Caco-2 (cell line): ENCODE measurements around the gene SAAL1. TPM values are rescaled to one million over a fixed set of nuclear protein-coding genes. Genes with fewer than 3 reads are reported as not detected.

ENCODE experiments used
- BruUV-seq: library from RNA; stranded (reverse); fragments of 400-500 nt; replicated peaks from 2 replicates; lab custom pipeline; 2021; lab: Mats Ljungman, UMichigan
- CTCF ChIA-PET: fragments of 300-600 bp; sonication (Branson Sonifier 250); formaldehyde crosslinking; loops from one replicate; lab custom pipeline; 2022; ENCODE audit warnings: antibody characterized with exemption; lab: Charles Lee
- POLR2A ChIA-PET: fragments of 300-600 bp; sonication (Branson Sonifier 250); formaldehyde crosslinking; loops from one replicate; lab custom pipeline; 2022; ENCODE audit warnings: antibody characterized with exemption; lab: Charles Lee
- DNase-seq, 2 experiments: peaks; one replicate each; pipeline versions ENCODE4 v3.0.0 to v3.0.0-alpha.2; 2020 to 2022
- H3K27me3 ChIP-seq: replicated peaks from 2 replicates; pipeline ENCODE4 v1.6.0; 2011; ENCODE audit warnings: low read length; ENCODE audit not compliant: control insufficient read depth, insufficient read depth
- H3K36me3 ChIP-seq: 2 replicates; pipeline ENCODE4 v1.5.1; 2011; ENCODE audit warnings: low read length; ENCODE audit not compliant: control insufficient read depth, insufficient read depth
- H3K4me1 ChIP-seq: fragments of 250-450 bp; sonication (Bioruptor Pico); 2 replicates; pipeline ENCODE4 v1.5.1; 2020; ENCODE audit warnings: mild to moderate bottlenecking
- H3K4me3 ChIP-seq: 2 replicates; pipeline ENCODE4 v1.5.1; 2011; ENCODE audit warnings: low read depth, mild to moderate bottlenecking, control low read depth, low read length
- H3K9me3 ChIP-seq: fragments of 250-450 bp; sonication (Bioruptor Pico); 2 replicates; pipeline ENCODE4 v1.5.1; 2020; ENCODE audit warnings: mild to moderate bottlenecking, moderate library complexity
- H3K27ac Mint-ChIP-seq: one replicate; pipeline ENCODE4 v1.8.0; 2022; ENCODE audit warnings: mixed read lengths; ENCODE audit not compliant: unreplicated experiment
- H3K27me3 Mint-ChIP-seq: one replicate; pipeline ENCODE4 v1.8.0; 2022; ENCODE audit warnings: mixed read lengths; ENCODE audit not compliant: insufficient read depth, unreplicated experiment
- H3K36me3 Mint-ChIP-seq: one replicate; pipeline ENCODE4 v1.8.0; 2022; ENCODE audit warnings: mild to moderate bottlenecking, mixed read lengths; ENCODE audit not compliant: insufficient read depth, unreplicated experiment
- H3K4me1 Mint-ChIP-seq: one replicate; pipeline ENCODE4 v1.8.0; 2022; ENCODE audit warnings: low read depth, mixed read lengths; ENCODE audit not compliant: unreplicated experiment
- H3K4me3 Mint-ChIP-seq: one replicate; pipeline ENCODE4 v1.8.0; 2022; ENCODE audit warnings: mild to moderate bottlenecking, moderate library complexity, mixed read lengths; ENCODE audit not compliant: unreplicated experiment
- H3K9me3 Mint-ChIP-seq: one replicate; pipeline ENCODE4 v1.8.0; 2022; ENCODE audit warnings: mixed read lengths; ENCODE audit not compliant: unreplicated experiment
- intact Hi-C: fragments of 100-400 bp; cut with micrococcal nuclease; formaldehyde crosslinking; loops from one replicate; pipeline ENCODE4 v1.10.0; 2022; ENCODE audit not compliant: unreplicated experiment
- total RNA-seq: library from RNA; stranded (reverse); gene quantifications from 2 replicates; pipeline ENCODE4 v1.2.3, GENCODE V29; 2022
- TF ChIP-seq, protein P1 (sequence below), 2 experiments: fragments of 200-600 bp in 1 of 2; IDR thresholded peaks; 1 replicate in 1 of 2; 2 replicates in 1 of 2; pipeline versions ENCODE4 v1.5.1 to v1.8.0; 2011 to 2022; ENCODE audit warnings: antibody characterized with exemption in 1 of 2, control low read depth in 1 of 2, inconsistent platforms in 1 of 2, low read depth in 1 of 2, low read length in 1 of 2, mild to moderate bottlenecking in 1 of 2, moderate library complexity in 1 of 2; ENCODE audit not compliant: insufficient read depth in 1 of 2, severe bottlenecking in 1 of 2, unreplicated experiment in 1 of 2

Gene SAAL1
- total RNA-seq, 1 experiment from 2014 or later, result 43.1 TPM

DNA sequence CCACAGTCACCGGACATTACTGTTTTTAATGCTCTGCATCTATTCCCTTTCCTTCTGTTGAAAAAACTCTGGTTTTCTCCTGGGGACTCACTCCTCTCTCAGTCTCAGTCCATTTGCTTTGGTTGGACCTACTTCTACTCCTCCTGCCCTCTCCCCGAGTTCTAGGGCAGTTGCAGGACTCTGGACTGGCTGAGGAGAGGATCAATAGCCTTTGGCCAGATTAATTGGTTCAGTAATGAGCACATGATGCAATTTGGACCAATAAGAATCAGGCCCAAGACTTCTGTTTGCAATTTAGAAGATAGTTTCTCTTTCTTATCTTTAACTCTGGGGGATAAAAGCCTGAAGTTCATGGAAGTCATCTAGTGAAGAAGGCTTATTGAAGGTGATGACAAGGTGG is 44.5 kb downstream of the SAAL1 start:
- intact Hi-C loops, result no loop called here
- no peak overlapping the region for H3K4me3 Mint-ChIP-seq
- Histone ChIP-seq H3K4me1 (peaks cover 6% of the 10 kb centered on the region; the same call in 1 of the 2 replicates), H3K4me3 (no peak overlapping the region), H3K36me3 (no peaks in the 10 kb centered on the region), H3K27me3 (no peaks in the 10 kb centered on the region), H3K9me3 (no peaks in the 10 kb centered on the region)
- H3K4me1 Mint-ChIP-seq, result no peaks in the 10 kb centered on the region
- TF ChIP-seq, protein P1, sequence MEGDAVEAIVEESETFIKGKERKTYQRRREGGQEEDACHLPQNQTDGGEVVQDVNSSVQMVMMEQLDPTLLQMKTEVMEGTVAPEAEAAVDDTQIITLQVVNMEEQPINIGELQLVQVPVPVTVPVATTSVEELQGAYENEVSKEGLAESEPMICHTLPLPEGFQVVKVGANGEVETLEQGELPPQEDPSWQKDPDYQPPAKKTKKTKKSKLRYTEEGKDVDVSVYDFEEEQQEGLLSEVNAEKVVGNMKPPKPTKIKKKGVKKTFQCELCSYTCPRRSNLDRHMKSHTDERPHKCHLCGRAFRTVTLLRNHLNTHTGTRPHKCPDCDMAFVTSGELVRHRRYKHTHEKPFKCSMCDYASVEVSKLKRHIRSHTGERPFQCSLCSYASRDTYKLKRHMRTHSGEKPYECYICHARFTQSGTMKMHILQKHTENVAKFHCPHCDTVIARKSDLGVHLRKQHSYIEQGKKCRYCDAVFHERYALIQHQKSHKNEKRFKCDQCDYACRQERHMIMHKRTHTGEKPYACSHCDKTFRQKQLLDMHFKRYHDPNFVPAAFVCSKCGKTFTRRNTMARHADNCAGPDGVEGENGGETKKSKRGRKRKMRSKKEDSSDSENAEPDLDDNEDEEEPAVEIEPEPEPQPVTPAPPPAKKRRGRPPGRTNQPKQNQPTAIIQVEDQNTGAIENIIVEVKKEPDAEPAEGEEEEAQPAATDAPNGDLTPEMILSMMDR (IDR thresholded peaks at IDR 0.05; ENCODE audit: insufficient read depth in 1 of 2, low read depth in 1 of 2, low read length in 1 of 2, severe bottlenecking in 1 of 2, unreplicated experiment in 1 of 2), result no peak
- no peaks in the 10 kb centered on the region for H3K27me3 Mint-ChIP-seq
- CTCF ChIA-PET, result no interaction called here
- POLR2A ChIA-PET, result no interaction called here
- no peaks in the 10 kb centered on the region for H3K36me3 Mint-ChIP-seq
- H3K27ac Mint-ChIP-seq, result no peak overlapping the region
- no peak for DNase-seq
- BruUV-seq, result no TSS peak
- no peaks in the 10 kb centered on the region for H3K9me3 Mint-ChIP-seq

DNA sequence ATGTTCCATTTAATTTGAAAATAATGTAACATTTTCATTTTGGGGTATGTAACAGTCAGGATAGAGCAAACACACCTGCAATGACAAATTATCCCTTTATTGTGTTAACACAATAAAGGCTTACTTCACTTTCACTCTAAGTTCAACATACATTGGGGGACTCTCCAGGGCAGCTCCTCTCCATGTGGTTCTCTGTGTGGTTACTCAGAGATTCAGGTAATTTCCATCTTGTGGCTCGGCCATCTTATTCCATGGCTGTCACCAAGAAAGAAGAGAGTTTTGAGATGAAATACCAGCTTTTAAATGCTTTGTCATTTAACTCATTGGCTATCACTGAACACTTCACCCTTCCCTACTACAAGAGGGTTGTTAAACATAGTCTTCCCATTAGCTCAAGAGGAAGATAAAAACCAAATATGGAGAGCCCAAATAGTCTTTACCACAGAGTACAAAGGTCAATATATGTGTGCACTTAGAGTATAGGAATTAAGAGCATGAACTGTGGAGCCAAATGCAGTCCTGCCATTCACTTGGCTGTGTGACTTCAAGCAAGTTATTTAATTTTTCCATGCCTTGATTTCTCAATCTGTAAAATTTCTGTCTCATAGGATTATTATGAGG is 49.2 kb downstream of the SAAL1 start:
- H3K27ac Mint-ChIP-seq, result no peak overlapping the region
- POLR2A ChIA-PET, result no interaction called here
- H3K4me1 Mint-ChIP-seq, result peaks cover 7% of the 10 kb centered on the region

DNA sequence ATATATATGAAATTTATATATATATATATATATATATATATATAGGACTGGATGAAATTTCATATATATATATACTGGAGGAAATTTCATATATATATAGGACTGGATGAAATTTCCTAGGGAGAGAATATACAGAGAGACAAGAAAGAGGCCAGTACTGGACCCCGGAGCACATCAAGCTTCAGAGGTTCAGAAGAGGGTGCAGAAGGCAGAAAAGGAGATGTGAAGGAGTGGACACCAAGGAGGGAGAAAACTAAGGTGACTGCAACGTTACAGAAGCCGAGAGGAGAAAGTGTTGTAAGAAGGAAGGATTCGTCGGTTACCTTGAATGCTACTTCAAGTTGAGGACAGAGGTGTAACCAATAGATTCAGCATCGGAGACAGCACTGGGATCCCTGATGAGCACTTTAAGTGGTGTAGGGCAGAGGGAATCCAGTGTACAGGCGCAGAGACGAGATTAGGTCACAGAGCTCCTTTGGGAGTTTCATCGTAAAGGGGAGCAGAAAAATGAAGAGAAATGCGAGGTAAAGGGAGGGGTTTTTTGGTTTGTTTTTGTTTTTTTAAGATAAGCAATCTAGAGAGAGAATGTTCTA is 51.3 kb downstream of the SAAL1 start:
- CTCF ChIA-PET, result no interaction called here
- intact Hi-C loops, result loop anchor here (1.0 kb wide), 1 partner anchor 34 kb away; no protein-coding TSS in a partner anchor
- Histone ChIP-seq H3K36me3 (no peaks in the 10 kb centered on the region), H3K9me3 (no peaks in the 10 kb centered on the region), H3K4me1 (peaks cover 6% of the 10 kb centered on the region; the same call in 1 of the 2 replicates), H3K4me3 (no peak overlapping the region), H3K27me3 (no peaks in the 10 kb centered on the region)
- POLR2A ChIA-PET, result no interaction called here
- Mint-ChIP-seq H3K36me3 (no peaks in the 10 kb centered on the region), H3K4me3 (no peak overlapping the region), H3K4me1 (peaks cover 7% of the 10 kb centered on the region), H3K27ac (no peak overlapping the region), H3K27me3 (peaks cover 3% of the 10 kb centered on the region), H3K9me3 (no peaks in the 10 kb centered on the region)
- no peak for DNase-seq
- TF ChIP-seq, protein P1 (IDR thresholded peaks at IDR 0.05; ENCODE audit: insufficient read depth in 1 of 2, low read depth in 1 of 2, low read length in 1 of 2, severe bottlenecking in 1 of 2, unreplicated experiment in 1 of 2), result no peak
- BruUV-seq, result no TSS peak

More for the DNA sequence above, 49.2 kb downstream of the SAAL1 start:
- BruUV-seq, result no TSS peak
- TF ChIP-seq, protein P1 (IDR thresholded peaks at IDR 0.05; ENCODE audit: insufficient read depth in 1 of 2, low read depth in 1 of 2, low read length in 1 of 2, severe bottlenecking in 1 of 2, unreplicated experiment in 1 of 2), result no peak
- H3K9me3 Mint-ChIP-seq, result no peaks in the 10 kb centered on the region
- H3K27me3 Mint-ChIP-seq, result no peaks in the 10 kb centered on the region
- intact Hi-C loops, result no loop called here
- Histone ChIP-seq H3K36me3 (no peaks in the 10 kb centered on the region), H3K9me3 (no peaks in the 10 kb centered on the region), H3K4me3 (no peak overlapping the region), H3K4me1 (peaks cover 6% of the 10 kb centered on the region; the same call in 1 of the 2 replicates), H3K27me3 (no peaks in the 10 kb centered on the region)
- H3K4me3 Mint-ChIP-seq, result no peak overlapping the region
- CTCF ChIA-PET, result no interaction called here
- DNase-seq, result no peak
- no peaks in the 10 kb centered on the region for H3K36me3 Mint-ChIP-seq
